Liver (tissue), 3 donors: Measurements from ENCODE around the gene SRSF8.

Source experiments
- CTCF ChIP-seq: fragments of 150-350 bp; IDR thresholded peaks from 2 replicates; pipeline ENCODE4 v1.5.1; 2017; ENCODE audit warnings: improper control_type of control experiment, low read depth, low read length; ENCODE audit not compliant: missing input control
- GABPA ChIP-seq, 2 donors: IDR thresholded peaks in 1 of 2; conservative IDR thresholded peaks in 1 of 2; 2 replicates each; pipeline ENCODE4 v1.6.1; 2016; ENCODE audit warnings: antibody characterized with exemption in 2 of 2, mild to moderate bottlenecking in 1 of 2, moderate library complexity in 1 of 2
- HNF4A ChIP-seq, 2 donors: conservative IDR thresholded peaks; 2 replicates each; pipeline ENCODE4 v1.6.1; 2016; ENCODE audit warnings: antibody characterized with exemption in 2 of 2, mild to moderate bottlenecking in 2 of 2
- JUND ChIP-seq, 2 donors: IDR thresholded peaks; 2 replicates each; pipeline ENCODE4 v1.6.1; 2016; ENCODE audit warnings: antibody characterized with exemption in 2 of 2
- MAX ChIP-seq: IDR thresholded peaks from 2 replicates; pipeline ENCODE4 v1.6.1; 2016; ENCODE audit warnings: antibody characterized with exemption
- NR2F2 ChIP-seq: IDR thresholded peaks from 2 replicates; pipeline ENCODE4 v1.6.1; 2016; ENCODE audit warnings: antibody characterized with exemption
- RAD21 ChIP-seq, 2 donors: IDR thresholded peaks; 2 replicates each; pipeline ENCODE4 v1.6.1; 2016; ENCODE audit warnings: antibody characterized with exemption in 2 of 2, mild to moderate bottlenecking in 2 of 2
- donor health status: healthy.
- donor health status: healthy.

GRCh38 chr11:95081010-95081409 lies 14.3 kb downstream of the SRSF8 start:
- TF ChIP-seq CTCF = no peak
- TF ChIP-seq MAX = no peak
- TF ChIP-seq NR2F2 = no peak
- TF ChIP-seq GABPA (IDR thresholded peaks at IDR 0.05 in 1 of 2, conservative IDR thresholded peaks at IDR 0.05 in 1 of 2) = no peak
- no peak for TF ChIP-seq HNF4A (conservative IDR thresholded peaks at IDR 0.05)
- TF ChIP-seq JUND (IDR thresholded peaks at IDR 0.05) = no peak
- TF ChIP-seq RAD21 (IDR thresholded peaks at IDR 0.05) = no peak
